Measurements from ENCODE around the gene FAM136A.

- TF ChIP-seq, protein P1, sequence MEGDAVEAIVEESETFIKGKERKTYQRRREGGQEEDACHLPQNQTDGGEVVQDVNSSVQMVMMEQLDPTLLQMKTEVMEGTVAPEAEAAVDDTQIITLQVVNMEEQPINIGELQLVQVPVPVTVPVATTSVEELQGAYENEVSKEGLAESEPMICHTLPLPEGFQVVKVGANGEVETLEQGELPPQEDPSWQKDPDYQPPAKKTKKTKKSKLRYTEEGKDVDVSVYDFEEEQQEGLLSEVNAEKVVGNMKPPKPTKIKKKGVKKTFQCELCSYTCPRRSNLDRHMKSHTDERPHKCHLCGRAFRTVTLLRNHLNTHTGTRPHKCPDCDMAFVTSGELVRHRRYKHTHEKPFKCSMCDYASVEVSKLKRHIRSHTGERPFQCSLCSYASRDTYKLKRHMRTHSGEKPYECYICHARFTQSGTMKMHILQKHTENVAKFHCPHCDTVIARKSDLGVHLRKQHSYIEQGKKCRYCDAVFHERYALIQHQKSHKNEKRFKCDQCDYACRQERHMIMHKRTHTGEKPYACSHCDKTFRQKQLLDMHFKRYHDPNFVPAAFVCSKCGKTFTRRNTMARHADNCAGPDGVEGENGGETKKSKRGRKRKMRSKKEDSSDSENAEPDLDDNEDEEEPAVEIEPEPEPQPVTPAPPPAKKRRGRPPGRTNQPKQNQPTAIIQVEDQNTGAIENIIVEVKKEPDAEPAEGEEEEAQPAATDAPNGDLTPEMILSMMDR (IDR thresholded peaks at IDR 0.05): no peak
- TF ChIP-seq POLR2A (IDR thresholded peaks at IDR 0.05): no peak
- TF ChIP-seq POLR2AphosphoS5 (IDR thresholded peaks at IDR 0.05): no peak
These were observed 42.3 kb upstream of the FAM136A start for GRCh38 chr2:70344195-70344594.

Measured in prostate gland (tissue), 2 donors.